Measurements from ENCODE around the gene SPATS2L.
"Not testable (repeated sequence)": the region's sequence is repeated elsewhere in the genome, so short reads cannot be mapped to it uniquely, and the experiment has no call there.

Gene SPATS2L

GRCh38 chr2:200320344-200320743, 13.9 kb downstream of the SPATS2L start:
- DNase-seq (ENCODE audit: low read depth) = no peak

- no peak for DNase-seq (ENCODE audit: low read depth)
Observed at GRCh38 chr2:200320991-200321390, 14.5 kb downstream of the SPATS2L start.

- peak; percentile 76 for DNase-seq (ENCODE audit: low read depth)
Observed at GRCh38 chr2:200321780-200322534, 15.5 kb downstream of the SPATS2L start.

GRCh38 chr2:200322607-200323006, 16.1 kb downstream of the SPATS2L start:
- DNase-seq (ENCODE audit: low read depth) = no peak

- DNase-seq (ENCODE audit: low read depth) = no peak
Observed at GRCh38 chr2:200324362-200324761, 17.9 kb downstream of the SPATS2L start.

GRCh38 chr2:200329384-200329783, 22.9 kb downstream of the SPATS2L start:
- DNase-seq (ENCODE audit: low read depth) = no peak

- DNase-seq (ENCODE audit: low read depth) = no peak
Observed at GRCh38 chr2:200329798-200330197, 23.3 kb downstream of the SPATS2L start.

GRCh38 chr2:200330351-200331060, 24.0 kb downstream of the SPATS2L start:
- DNase-seq (ENCODE audit: low read depth) = no peak

- DNase-seq (ENCODE audit: low read depth) = no peak
Observed at GRCh38 chr2:200331061-200331400, 24.5 kb downstream of the SPATS2L start.

GRCh38 chr2:200335657-200336056, 29.2 kb downstream of the SPATS2L start:
- DNase-seq (ENCODE audit: low read depth) = no peak

GRCh38 chr2:200336980-200337615, 30.6 kb downstream of the SPATS2L start:
- DNase-seq (ENCODE audit: low read depth) = peak; percentile 63

- DNase-seq (ENCODE audit: low read depth) = no peak
Observed at GRCh38 chr2:200337621-200338020, 31.1 kb downstream of the SPATS2L start.

- no peak for DNase-seq (ENCODE audit: low read depth)
Observed at GRCh38 chr2:200338692-200339091, 32.2 kb downstream of the SPATS2L start.

- DNase-seq (ENCODE audit: low read depth) = peak; percentile 54
Observed at GRCh38 chr2:200340508-200341224, 34.2 kb downstream of the SPATS2L start.

- no peak for DNase-seq (ENCODE audit: low read depth)
Observed at GRCh38 chr2:200341376-200341775, 34.9 kb downstream of the SPATS2L start.

- DNase-seq (ENCODE audit: low read depth) = no peak
Observed at GRCh38 chr2:200342235-200342634, 35.7 kb downstream of the SPATS2L start.

GRCh38 chr2:200342654-200343053, 36.2 kb downstream of the SPATS2L start:
- DNase-seq (ENCODE audit: low read depth) = no peak

- DNase-seq (ENCODE audit: low read depth) = not testable (repeated sequence)
Observed at GRCh38 chr2:200344202-200344601, 37.7 kb downstream of the SPATS2L start.

GRCh38 chr2:200345975-200346374, 39.5 kb downstream of the SPATS2L start:
- DNase-seq (ENCODE audit: low read depth) = no peak

- DNase-seq (ENCODE audit: low read depth) = no peak
Observed at GRCh38 chr2:200347301-200347700, 40.8 kb downstream of the SPATS2L start.

GRCh38 chr2:200348897-200349563, 42.5 kb downstream of the SPATS2L start:
- DNase-seq (ENCODE audit: low read depth) = no peak

GRCh38 chr2:200349868-200350267, 43.4 kb downstream of the SPATS2L start:
- no peak for DNase-seq (ENCODE audit: low read depth)

Measured in iris pigment epithelial cell (primary cell).